ENCODE results near the gene MTREX.

DNA sequence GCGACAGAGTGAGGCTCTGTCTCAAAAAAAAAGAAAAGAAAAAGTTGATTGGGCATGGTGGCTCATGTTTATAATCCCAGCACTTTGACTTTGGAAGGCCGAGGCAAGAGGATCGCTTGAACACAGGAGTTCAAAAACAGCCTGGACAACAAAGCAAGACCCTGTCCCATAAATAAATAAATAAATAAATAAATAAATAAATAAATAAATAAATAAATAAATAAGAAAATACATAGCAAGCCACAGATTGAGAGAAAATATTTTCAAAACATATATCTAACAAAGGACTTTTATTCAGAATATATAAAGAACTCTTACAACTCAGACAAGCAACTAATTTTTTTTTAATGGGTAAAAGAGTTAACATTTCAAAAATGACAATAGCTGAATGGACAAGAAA lies 155.8 kb downstream of the MTREX start:
- no peak for TF ChIP-seq POLR2A (IDR thresholded peaks at IDR 0.05; ENCODE audit: low read depth, low read length)
- no peak for TF ChIP-seq POLR2AphosphoS5 (IDR thresholded peaks at IDR 0.05; ENCODE audit: low read depth, low read length)

Measured in GM12892 (cell line).